ENCODE measurements around the gene FAM241B. TPM values are rescaled to one million over a fixed set of nuclear protein-coding genes. Genes with fewer than 3 reads are reported as not detected.

The FAM241B gene
- total RNA-seq, 4 donors from 2014 or later: 0.44 to 5.7 (median 2.4) TPM

DNA sequence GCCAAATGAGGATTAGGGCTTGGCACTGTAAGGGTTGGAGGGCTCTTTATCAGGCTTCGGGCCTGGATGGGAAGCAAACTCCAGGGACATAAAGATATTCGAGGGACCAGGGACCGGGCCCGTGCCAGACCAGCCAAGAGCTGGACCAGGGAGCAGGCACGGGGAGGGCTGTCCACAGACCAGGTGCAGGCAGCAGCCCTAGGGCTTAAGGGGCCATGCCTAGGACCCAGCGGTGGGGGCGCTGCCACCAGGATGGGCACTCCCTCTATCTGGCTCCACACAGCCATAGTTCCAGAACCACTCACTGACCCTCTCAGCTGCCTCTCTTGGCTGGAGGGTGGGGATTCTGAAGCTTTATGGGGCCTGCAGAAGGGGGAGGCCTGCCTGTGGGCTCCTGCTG lies 32.9 kb downstream of the FAM241B start:
- no peaks in the 10 kb centered on the region for H3K9me3 ChIP-seq
- H3K4me3 ChIP-seq: no peak overlapping the region
- DNase-seq (ENCODE audit: low spot score in 2 of 2): no peak
- WGBS, 2 donors: 91 to 94% methylated on average over 7 of the region's 7 CpGs
- TF ChIP-seq POLR2A (IDR thresholded peaks at IDR 0.05): no peak
- no peak for TF ChIP-seq EP300 (IDR thresholded peaks at IDR 0.05)
- TF ChIP-seq, protein P1, sequence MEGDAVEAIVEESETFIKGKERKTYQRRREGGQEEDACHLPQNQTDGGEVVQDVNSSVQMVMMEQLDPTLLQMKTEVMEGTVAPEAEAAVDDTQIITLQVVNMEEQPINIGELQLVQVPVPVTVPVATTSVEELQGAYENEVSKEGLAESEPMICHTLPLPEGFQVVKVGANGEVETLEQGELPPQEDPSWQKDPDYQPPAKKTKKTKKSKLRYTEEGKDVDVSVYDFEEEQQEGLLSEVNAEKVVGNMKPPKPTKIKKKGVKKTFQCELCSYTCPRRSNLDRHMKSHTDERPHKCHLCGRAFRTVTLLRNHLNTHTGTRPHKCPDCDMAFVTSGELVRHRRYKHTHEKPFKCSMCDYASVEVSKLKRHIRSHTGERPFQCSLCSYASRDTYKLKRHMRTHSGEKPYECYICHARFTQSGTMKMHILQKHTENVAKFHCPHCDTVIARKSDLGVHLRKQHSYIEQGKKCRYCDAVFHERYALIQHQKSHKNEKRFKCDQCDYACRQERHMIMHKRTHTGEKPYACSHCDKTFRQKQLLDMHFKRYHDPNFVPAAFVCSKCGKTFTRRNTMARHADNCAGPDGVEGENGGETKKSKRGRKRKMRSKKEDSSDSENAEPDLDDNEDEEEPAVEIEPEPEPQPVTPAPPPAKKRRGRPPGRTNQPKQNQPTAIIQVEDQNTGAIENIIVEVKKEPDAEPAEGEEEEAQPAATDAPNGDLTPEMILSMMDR (IDR thresholded peaks at IDR 0.05): no peak
- no peak overlapping the region for H3K27ac ChIP-seq
- no peaks in the 10 kb centered on the region for H3K4me1 ChIP-seq
- H3K27me3 ChIP-seq: peaks cover 0 to 25% of the 10 kb centered on the region in 2 donors
- no peaks in the 10 kb centered on the region for H3K36me3 ChIP-seq

DNA sequence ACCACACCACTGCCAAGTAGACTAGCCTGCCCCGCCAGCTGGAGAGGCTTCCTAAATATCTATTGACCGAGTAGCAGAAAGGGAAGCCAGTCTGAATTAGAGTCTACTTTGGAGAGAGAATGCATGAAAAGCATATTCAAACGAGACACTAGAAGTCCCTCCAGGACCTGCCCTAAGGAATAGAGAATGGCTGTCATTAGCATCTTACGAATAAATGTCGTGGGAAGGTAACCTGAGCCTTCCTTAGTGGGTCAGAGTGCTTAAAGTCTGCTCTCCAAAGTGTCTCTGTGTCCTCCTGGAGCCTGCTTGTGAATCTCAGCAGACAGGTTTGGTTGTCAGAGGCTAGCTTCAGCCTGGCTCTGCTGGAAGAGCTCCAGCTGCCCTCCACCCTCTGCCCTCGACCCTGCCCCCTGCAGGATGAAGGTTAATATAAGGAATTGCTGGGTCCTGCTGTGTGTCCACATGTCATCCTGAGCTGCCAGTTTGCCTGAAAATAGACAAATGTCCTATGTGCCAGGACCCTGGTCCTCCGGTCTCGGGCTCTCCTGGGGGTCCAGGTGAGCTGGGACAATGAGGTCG lies 33.4 kb downstream of the FAM241B start:
- Histone ChIP-seq H3K27me3 (peaks cover 0 to 19% of the 10 kb centered on the region in 2 donors), H3K4me3 (no peak overlapping the region), H3K36me3 (no peaks in the 10 kb centered on the region), H3K27ac (no peak overlapping the region), H3K9me3 (no peaks in the 10 kb centered on the region), H3K4me1 (no peaks in the 10 kb centered on the region)
- WGBS, 2 donors: 74 to 81% methylated on average over 9 of the region's 9 CpGs
- TF ChIP-seq, protein P1 (IDR thresholded peaks at IDR 0.05): no peak
- TF ChIP-seq EP300 (IDR thresholded peaks at IDR 0.05) (no peak), POLR2A (IDR thresholded peaks at IDR 0.05) (no peak)
- no peak for DNase-seq (ENCODE audit: low spot score in 2 of 2)

DNA sequence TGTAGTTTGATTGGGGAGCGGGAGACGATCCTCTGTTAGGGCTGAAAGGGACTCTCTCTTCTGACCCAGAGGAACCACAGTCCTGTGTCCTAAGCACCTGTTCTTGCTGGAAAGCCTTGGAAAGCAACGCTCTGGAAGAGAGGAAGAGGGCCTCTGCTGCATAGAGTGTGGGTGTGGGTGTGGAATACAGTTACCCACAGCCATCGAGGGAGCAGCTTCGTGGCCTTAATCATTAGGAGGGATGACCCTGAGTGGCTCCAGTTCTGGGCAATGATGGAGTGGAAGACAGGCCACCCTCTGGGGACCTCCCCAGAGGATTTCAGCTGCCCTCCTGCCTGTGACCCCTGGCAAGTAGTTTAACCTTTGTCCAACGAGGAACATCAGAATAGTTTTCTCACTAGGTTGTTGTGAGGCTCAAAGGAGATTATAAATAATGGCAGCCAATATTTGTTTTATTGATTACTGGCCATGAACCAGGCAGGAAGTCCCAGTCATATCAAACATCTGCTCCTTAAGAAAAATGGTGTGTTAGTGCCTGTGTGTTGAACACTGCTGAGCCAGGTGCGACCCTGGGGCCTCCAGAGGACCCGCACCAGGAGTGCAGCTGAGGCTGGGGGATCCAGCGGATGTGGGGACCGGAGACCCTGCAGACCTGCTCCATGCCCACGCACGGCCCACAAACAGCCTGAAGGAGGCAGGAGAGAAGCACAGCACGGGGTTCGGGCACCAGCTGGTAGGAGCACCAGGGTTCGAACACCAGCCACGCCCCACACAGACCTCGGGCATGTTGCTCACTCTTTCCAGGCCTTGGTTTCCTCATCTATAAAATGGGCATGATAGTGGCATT lies 35.6 kb downstream of the FAM241B start:
- no peaks in the 10 kb centered on the region for H3K9me3 ChIP-seq
- TF ChIP-seq, protein P1 (IDR thresholded peaks at IDR 0.05): no peak
- TF ChIP-seq EP300 (IDR thresholded peaks at IDR 0.05) (no peak), POLR2A (IDR thresholded peaks at IDR 0.05) (no peak)
- WGBS, 2 donors: 70 to 76% methylated on average over 13 to 17 of the region's 17 CpGs
- H3K4me1 ChIP-seq: no peaks in the 10 kb centered on the region
- no peak for DNase-seq (ENCODE audit: low spot score in 2 of 2)
- H3K27me3 ChIP-seq: peaks cover 0 to 25% of the 10 kb centered on the region in 2 donors
- H3K27ac ChIP-seq: no peak overlapping the region
- H3K36me3 ChIP-seq: no peaks in the 10 kb centered on the region
- no peak overlapping the region for H3K4me3 ChIP-seq

DNA sequence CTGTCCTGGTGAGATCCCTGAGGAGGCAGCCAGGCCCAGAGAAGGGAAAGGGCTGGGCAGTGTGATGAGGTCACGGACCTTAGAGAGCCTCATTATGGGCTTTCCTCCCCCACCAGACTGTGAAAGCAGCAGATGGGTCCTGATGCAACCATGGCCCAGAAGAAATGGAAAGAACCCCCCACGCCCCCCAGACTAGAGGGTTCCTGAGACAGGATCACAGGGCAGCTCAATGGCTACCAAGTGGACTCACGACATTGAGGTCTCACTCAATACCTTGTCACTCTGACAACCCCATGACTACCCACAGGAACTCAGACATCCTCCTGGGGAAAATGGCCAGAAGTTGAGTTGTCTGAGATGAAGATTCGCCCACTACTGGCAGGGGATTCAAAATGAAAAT lies 36.7 kb downstream of the FAM241B start:
- peaks cover 0 to 24% of the 10 kb centered on the region in 2 donors for H3K27me3 ChIP-seq
- 82 to 92% methylated on average over 4 of the region's 4 CpGs for WGBS, 2 donors
- TF ChIP-seq EP300 (IDR thresholded peaks at IDR 0.05): no peak
- TF ChIP-seq POLR2A (IDR thresholded peaks at IDR 0.05): no peak
- TF ChIP-seq, protein P1 (IDR thresholded peaks at IDR 0.05): no peak

DNA sequence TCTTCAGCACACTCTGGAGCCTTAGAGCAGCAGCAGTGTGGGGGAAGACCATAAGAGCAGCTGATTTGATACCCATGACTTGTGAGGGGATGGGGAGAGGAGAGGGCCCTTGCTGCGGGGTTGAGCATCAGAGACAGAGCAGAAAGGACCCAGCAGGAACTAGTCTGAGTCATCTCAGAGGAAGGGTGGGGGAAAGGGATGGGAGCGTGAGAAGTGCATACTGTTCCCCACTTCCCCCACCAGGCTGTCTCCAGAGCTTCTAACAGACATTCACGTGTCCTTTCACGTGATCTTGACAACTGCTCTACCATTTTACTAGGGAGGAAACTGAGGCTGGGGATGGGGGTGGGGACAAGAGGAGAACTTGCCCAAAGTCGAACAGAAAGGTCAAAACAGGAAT lies 38.7 kb downstream of the FAM241B start:
- H3K9me3 ChIP-seq: peaks cover 0 to 4% (median 0%) of the 10 kb centered on the region in 4 donors
- DNase-seq (ENCODE audit: low spot score in 2 of 2): no peak
- H3K4me1 ChIP-seq: no peaks in the 10 kb centered on the region
- no peak overlapping the region for H3K4me3 ChIP-seq
- H3K27ac ChIP-seq: no peak overlapping the region
- H3K27me3 ChIP-seq: peaks cover 0 to 19% of the 10 kb centered on the region in 2 donors
- WGBS, 2 donors: 77 to 83% methylated on average over 5 of the region's 5 CpGs
- TF ChIP-seq POLR2A (IDR thresholded peaks at IDR 0.05) (no peak), EP300 (IDR thresholded peaks at IDR 0.05) (no peak)
- TF ChIP-seq, protein P1 (IDR thresholded peaks at IDR 0.05): no peak
- H3K36me3 ChIP-seq: no peaks in the 10 kb centered on the region

More for the DNA sequence above, 36.7 kb downstream of the FAM241B start:
- peaks cover 0 to under 1% (median 0%) of the 10 kb centered on the region in 4 donors for H3K9me3 ChIP-seq
- no peaks in the 10 kb centered on the region for H3K36me3 ChIP-seq
- H3K4me3 ChIP-seq: no peak overlapping the region
- H3K4me1 ChIP-seq: no peaks in the 10 kb centered on the region
- no peak overlapping the region for H3K27ac ChIP-seq
- DNase-seq (ENCODE audit: low spot score in 2 of 2): no peak
